Loucy (cell line): Measurements from ENCODE around the gene ADAMTS16.

Source experiments
- H2AFZ ChIP-seq: fragments of 200-600 bp; sonication (generic); 2 replicates; pipeline ENCODE4 v1.6.0; 2016; ENCODE audit warnings: antibody characterized with exemption, mild to moderate bottlenecking, low read length, moderate library complexity
- H3F3A ChIP-seq: fragments of 200-600 bp; 2 replicates; pipeline ENCODE4 v1.6.0; 2016; ENCODE audit warnings: antibody characterized with exemption, low read depth, mild to moderate bottlenecking
- H3K27me3 ChIP-seq: fragments of 200-600 bp; sonication (generic); 2 replicates; pipeline ENCODE4 v1.6.1; 2014; ENCODE audit warnings: low read length, mild to moderate bottlenecking; ENCODE audit not compliant: insufficient read depth, poor library complexity, severe bottlenecking
- H3K36me3 ChIP-seq: fragments of 200-600 bp; sonication (generic); 2 replicates; pipeline ENCODE4 v1.6.1; 2016; ENCODE audit warnings: low read length; ENCODE audit not compliant: insufficient read depth
- H3K4me1 ChIP-seq: fragments of 200-600 bp; sonication (generic); 2 replicates; pipeline ENCODE4 v1.5.1; 2014; ENCODE audit warnings: low read length, mild to moderate bottlenecking; ENCODE audit not compliant: insufficient read depth, poor library complexity, severe bottlenecking
- H3K4me2 ChIP-seq: fragments of 200-600 bp; sonication (generic); 2 replicates; pipeline ENCODE4 v1.6.0; 2014; ENCODE audit warnings: antibody characterized with exemption, low read length, low read depth, mild to moderate bottlenecking; ENCODE audit not compliant: poor library complexity, severe bottlenecking
- H3K4me3 ChIP-seq: fragments of 200-600 bp; sonication (generic); 2 replicates; pipeline ENCODE4 v1.5.1; 2014; ENCODE audit warnings: low read length, mild to moderate bottlenecking, mixed read lengths; ENCODE audit not compliant: poor library complexity, severe bottlenecking
- H3K79me2 ChIP-seq: fragments of 200-600 bp; sonication (generic); 2 replicates; pipeline ENCODE4 v1.6.1; 2014; ENCODE audit warnings: low read length; ENCODE audit not compliant: insufficient read depth
- H3K9ac ChIP-seq: fragments of 200-600 bp; sonication (generic); 2 replicates; pipeline ENCODE4 v1.6.0; 2014; ENCODE audit warnings: mild to moderate bottlenecking, low read depth, low read length, moderate library complexity; ENCODE audit not compliant: poor library complexity, severe bottlenecking
- H3K9me2 ChIP-seq: fragments of 200-600 bp; sonication (generic); replicated peaks from 2 replicates; pipeline ENCODE4 v1.6.1; 2016; ENCODE audit warnings: low read depth, low read length, mixed read lengths
- H3K9me3 ChIP-seq: fragments of 200-600 bp; sonication (generic); 2 replicates; pipeline ENCODE4 v1.6.1; 2014; ENCODE audit warnings: mild to moderate bottlenecking, antibody characterized with exemption, low read length, low read depth; ENCODE audit not compliant: insufficient read depth
- H4K20me1 ChIP-seq: fragments of 200-600 bp; sonication (generic); 2 replicates; pipeline ENCODE4 v1.6.0; 2014; ENCODE audit warnings: antibody characterized with exemption, low read length, mild to moderate bottlenecking; ENCODE audit not compliant: insufficient read depth, poor library complexity, severe bottlenecking
- CTCF ChIP-seq: fragments of 200-600 bp; sonication (generic); conservative IDR thresholded peaks from 2 replicates; pipeline ENCODE4 v1.5.1; 2014; ENCODE audit warnings: mild to moderate bottlenecking, antibody characterized with exemption, low read length
- EZH2phosphoT487 ChIP-seq: fragments of 200-600 bp; IDR thresholded peaks from 2 replicates; pipeline ENCODE4 v1.6.1; 2018; ENCODE audit warnings: antibody characterized with exemption, mild to moderate bottlenecking, moderate library complexity, borderline replicate concordance

The ADAMTS16 gene

GRCh38 chr5:5149154-5149553, 9.0 kb downstream of the ADAMTS16 start:
- no peak for TF ChIP-seq EZH2phosphoT487
- no peak for TF ChIP-seq CTCF
- H3K79me2 ChIP-seq, result no peaks in the 10 kb centered on the region
- H3F3A ChIP-seq, result no peaks in the 10 kb centered on the region

GRCh38 chr5:5150667-5151066, 10.5 kb downstream of the ADAMTS16 start:
- no peaks in the 10 kb centered on the region for H3K79me2 ChIP-seq
- H2AFZ ChIP-seq, result no peak overlapping the region
- no peaks in the 10 kb centered on the region for H3F3A ChIP-seq
- H3K36me3 ChIP-seq, result no peaks in the 10 kb centered on the region
- H4K20me1 ChIP-seq, result no peaks in the 10 kb centered on the region
- no peak overlapping the region for H3K9ac ChIP-seq
- no peaks in the 10 kb centered on the region for H3K4me1 ChIP-seq
- H3K27me3 ChIP-seq, result no peaks in the 10 kb centered on the region
- H3K9me3 ChIP-seq, result no peaks in the 10 kb centered on the region
- H3K4me3 ChIP-seq, result no peak overlapping the region
- H3K9me2 ChIP-seq, result no peaks in the 10 kb centered on the region
- TF ChIP-seq EZH2phosphoT487, result no peak
- no peak for TF ChIP-seq CTCF
- no peak overlapping the region for H3K4me2 ChIP-seq

More at GRCh38 chr5:5149154-5149553, 9.0 kb downstream of the ADAMTS16 start:
- no peak overlapping the region for H3K9ac ChIP-seq
- H3K4me2 ChIP-seq, result no peak overlapping the region
- no peaks in the 10 kb centered on the region for H3K36me3 ChIP-seq
- no peaks in the 10 kb centered on the region for H3K9me3 ChIP-seq
- no peaks in the 10 kb centered on the region for H3K9me2 ChIP-seq
- H4K20me1 ChIP-seq, result no peaks in the 10 kb centered on the region
- H3K4me1 ChIP-seq, result no peaks in the 10 kb centered on the region
- H2AFZ ChIP-seq, result no peak overlapping the region
- no peak overlapping the region for H3K4me3 ChIP-seq
- no peaks in the 10 kb centered on the region for H3K27me3 ChIP-seq

GRCh38 chr5:5154733-5155132, 14.6 kb downstream of the ADAMTS16 start:
- Histone ChIP-seq H3K36me3 (no peaks in the 10 kb centered on the region), H3K9ac (no peak overlapping the region), H4K20me1 (no peaks in the 10 kb centered on the region), H3K9me3 (no peaks in the 10 kb centered on the region), H3K9me2 (no peaks in the 10 kb centered on the region), H3K4me1 (no peaks in the 10 kb centered on the region), H3F3A (no peaks in the 10 kb centered on the region), H3K79me2 (no peaks in the 10 kb centered on the region), H2AFZ (no peak overlapping the region), H3K4me2 (no peak overlapping the region), H3K27me3 (no peaks in the 10 kb centered on the region), H3K4me3 (no peak overlapping the region)
- no peak for TF ChIP-seq EZH2phosphoT487

GRCh38 chr5:5155617-5156016, 15.5 kb downstream of the ADAMTS16 start:
- H3K9ac ChIP-seq, result no peak overlapping the region
- no peaks in the 10 kb centered on the region for H3K9me3 ChIP-seq
- H3K4me3 ChIP-seq, result no peak overlapping the region
- H3F3A ChIP-seq, result no peaks in the 10 kb centered on the region
- H3K79me2 ChIP-seq, result no peaks in the 10 kb centered on the region
- no peaks in the 10 kb centered on the region for H3K27me3 ChIP-seq
- H2AFZ ChIP-seq, result no peak overlapping the region
- no peaks in the 10 kb centered on the region for H3K9me2 ChIP-seq
- no peaks in the 10 kb centered on the region for H3K4me1 ChIP-seq
- no peaks in the 10 kb centered on the region for H3K36me3 ChIP-seq
- H3K4me2 ChIP-seq, result no peak overlapping the region
- TF ChIP-seq CTCF (no peak), EZH2phosphoT487 (no peak)
- no peaks in the 10 kb centered on the region for H4K20me1 ChIP-seq
